Activated T-cell treated with anti-CD3 and anti-CD28 coated beads for 4 hours (primary cell): ENCODE results near the gene AGAP3.

Experiments used
- DNase-seq: peaks from one replicate; pipeline ENCODE4 v3.0.0-alpha.2; 2020

AGAP3 gene

GRCh38 chr7:151192002-151192539 is 105.8 kb downstream of the AGAP3 start:
- DNase-seq = no peak

GRCh38 chr7:151193203-151193978 is 107.1 kb downstream of the AGAP3 start:
- DNase-seq = no peak
